ENCODE data around the gene CPLX1.
"Not testable (repeated sequence)": the region's sequence is repeated elsewhere in the genome, so short reads cannot be mapped to it uniquely, and the experiment has no call there.

CPLX1 gene

DNA sequence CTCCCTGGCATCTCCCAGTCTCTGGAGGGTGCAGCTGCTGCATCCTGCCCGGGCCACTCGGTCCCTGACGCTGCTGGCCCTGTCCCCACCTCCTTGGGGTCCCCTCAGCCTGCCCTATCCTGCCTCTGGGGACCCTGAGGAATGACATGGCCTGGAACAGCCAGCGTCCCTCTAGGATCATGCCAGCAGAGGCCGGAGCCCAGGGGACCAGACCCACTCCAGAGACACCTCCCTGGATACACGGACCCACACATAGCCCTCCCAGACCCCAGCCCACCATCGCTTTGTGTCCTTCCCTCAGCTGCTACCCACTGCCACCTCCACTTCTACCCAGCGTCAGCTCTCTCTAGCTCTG is 35.5 kb downstream of the CPLX1 start:
- no peak for DNase-seq

DNA sequence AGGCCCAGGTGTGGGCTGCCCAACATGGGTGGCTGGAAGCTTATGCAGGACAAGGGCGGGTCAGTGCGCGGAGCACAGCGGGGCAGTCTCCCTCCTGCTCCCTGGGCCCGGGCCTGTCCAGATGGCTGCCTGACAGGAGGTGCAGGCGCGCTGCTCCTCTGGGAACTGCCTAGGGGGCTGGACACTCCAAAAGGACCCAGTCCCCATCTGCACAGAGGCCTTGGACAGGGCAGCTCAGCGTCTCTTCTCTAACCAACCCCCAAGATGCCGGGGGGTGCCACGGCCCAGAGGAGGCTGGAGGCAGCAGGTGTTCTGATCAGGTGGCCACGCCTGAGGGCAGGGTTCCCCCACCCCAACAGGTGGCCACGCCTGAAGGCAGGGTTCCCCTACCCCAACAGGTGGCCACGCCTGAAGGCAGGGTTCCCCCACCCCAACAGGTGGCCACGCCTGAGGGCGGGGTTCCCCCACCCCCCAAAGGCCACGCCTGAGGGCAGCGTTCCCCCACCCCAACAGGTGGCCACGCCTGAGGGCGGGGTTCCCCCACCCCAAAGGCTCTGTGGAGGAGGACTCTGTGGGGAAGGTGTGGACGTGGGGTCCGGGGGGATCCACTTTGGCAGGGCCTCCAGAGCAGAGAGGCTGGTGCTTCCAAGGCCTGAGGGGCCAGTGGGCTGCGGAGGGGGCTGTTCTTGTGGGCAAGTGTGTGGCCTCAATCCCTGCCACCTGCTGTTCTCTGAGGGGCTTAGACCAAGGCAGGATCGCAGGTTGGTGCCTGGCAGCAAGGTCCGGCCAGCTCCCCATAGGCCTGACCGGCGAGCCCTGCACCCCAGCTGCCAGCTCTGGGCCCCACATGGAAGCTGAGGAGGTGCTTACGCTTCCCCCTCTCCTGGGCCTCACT is 36.1 kb downstream of the CPLX1 start:
- no peak for DNase-seq

DNA sequence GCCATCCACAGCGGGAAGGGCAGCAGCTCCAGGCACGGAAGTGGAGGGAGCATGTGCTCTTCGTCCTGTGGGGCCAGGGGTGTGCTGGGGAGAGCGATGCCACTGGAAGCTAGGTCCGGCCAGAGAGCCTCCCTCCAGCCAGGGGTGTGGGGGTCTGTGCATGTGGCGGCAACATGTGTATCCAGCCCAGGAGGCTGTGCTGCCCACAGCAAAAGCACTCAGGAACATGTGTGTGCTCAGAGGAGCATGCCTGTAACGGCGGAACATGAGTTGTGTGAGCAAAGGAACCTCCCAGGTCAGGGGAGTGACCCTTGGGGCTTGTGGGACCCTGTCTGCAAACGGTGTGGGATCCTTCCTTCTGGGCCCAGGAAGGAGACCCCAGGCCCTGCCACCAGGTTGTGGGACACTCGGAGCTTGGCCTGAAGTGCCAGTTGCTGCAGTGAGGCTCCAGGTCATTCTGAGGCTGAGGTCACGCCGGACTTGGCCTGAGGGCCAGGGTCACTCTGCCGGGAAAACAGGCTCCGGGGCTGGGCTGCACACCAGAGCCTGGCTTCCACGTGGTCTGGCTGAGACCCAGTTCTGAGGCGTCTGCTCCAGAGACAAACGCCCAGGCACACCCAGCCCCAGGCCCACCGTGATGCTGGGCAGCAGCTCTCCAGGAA is 37.2 kb downstream of the CPLX1 start:
- DNase-seq = no peak

DNA sequence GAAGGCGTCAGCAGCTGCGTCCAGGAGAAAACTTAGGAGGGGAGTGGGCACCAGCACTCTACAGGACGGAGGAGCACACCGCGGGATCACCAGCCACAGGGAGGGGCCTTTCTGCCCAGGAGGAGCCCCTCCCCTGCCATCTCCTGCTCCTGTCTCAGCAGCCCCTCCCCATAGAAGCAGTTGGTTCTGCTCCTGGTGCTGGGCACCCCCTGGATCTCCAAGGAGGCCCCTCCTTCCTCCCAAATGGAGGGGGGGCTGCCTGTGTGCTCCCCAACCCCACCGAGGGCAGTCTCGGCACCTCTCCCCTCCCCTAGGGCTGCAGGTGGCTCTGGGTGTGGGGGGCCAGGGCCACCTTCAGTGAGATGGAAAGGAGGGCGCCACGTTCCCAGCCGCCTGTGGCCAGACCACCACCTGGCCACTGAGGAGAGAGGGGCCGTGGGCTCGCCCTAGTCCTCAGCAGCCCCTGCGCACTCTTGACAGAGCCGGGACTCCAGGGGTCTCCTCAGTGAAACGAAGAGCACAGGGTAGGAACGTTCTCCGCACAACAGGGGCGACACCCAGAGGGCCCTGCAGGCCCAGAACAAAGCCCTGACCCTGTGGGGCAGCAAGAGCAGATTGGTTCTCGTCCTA is 37.8 kb downstream of the CPLX1 start:
- DNase-seq = no peak

DNA sequence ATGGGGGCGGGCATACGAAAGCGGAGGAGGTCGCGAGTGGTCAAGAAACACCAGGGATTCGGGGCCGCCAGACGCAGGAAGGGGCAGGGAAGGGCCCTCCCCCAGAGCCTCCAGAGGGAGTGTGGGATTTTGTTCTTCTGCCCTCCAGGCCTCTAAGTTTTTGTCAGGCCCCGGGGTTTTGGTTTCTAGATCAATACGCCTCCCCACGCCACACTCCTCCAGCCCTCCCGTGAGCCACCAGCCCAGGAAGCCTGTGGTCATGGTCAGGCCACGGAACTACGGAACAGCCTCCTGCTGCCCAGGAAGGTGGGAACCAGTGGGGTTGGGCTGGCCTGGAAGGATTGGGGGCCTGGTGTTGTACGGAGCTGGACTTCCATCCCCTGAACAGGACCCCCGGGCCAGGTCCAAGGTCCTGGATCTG is 38.4 kb downstream of the CPLX1 start:
- no peak for DNase-seq

DNA sequence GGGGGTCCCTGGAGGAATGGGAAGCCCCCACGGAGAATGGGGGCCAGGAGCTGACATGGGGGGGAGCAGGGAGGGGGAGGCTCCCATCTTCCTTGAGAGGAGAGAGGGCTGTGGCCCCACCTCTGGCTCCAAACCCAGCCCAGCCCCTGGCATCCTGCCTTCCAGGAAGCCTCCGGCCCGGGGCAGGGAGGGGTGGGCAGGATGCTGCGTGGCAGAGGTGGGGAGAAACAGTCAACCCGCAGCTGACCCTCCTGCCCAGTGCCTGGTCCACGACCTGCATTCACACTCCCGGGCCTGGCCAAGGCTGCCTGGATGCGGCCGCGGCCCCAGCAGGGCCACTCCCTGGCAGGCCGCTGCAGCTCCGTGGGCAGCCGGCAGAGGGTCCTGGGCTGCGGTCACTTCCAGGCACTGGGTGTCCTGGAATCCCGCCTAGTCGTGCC is 39.0 kb downstream of the CPLX1 start:
- DNase-seq = no peak

DNA sequence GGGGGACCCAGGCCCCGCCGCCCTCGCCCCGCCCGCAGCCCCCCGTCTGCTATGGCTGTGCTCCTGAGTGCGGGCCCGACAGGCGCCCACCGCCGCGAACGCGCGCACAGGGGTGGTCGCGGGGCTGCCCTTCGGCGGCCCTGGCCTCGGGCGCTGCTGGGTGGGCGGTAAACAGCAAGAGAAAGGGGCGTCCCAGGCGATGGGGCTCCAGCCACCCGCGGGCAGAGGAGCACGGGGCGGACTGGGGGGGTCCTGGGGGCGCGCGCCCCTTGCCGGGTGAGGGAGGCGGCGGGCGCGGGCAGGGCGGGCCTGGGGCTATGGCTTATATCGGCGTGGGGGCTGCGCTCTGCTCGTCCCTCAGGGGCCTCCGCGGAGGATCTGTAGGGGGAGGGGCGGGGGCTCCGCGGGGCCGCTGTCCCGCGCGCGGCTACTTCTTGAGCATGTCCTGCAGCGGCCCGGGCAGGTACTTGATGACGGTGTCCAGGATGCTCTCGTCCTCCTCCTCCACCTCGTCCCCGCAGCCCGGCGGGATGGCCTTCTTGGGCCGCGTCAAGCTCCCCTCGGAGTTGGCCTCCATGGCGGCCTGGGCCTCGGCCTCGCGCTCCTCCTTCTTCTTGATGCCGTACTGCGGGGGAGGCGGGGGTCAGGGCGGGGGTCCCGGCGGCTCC is 39.7 kb downstream of the CPLX1 start:
- DNase-seq = no peak

DNA sequence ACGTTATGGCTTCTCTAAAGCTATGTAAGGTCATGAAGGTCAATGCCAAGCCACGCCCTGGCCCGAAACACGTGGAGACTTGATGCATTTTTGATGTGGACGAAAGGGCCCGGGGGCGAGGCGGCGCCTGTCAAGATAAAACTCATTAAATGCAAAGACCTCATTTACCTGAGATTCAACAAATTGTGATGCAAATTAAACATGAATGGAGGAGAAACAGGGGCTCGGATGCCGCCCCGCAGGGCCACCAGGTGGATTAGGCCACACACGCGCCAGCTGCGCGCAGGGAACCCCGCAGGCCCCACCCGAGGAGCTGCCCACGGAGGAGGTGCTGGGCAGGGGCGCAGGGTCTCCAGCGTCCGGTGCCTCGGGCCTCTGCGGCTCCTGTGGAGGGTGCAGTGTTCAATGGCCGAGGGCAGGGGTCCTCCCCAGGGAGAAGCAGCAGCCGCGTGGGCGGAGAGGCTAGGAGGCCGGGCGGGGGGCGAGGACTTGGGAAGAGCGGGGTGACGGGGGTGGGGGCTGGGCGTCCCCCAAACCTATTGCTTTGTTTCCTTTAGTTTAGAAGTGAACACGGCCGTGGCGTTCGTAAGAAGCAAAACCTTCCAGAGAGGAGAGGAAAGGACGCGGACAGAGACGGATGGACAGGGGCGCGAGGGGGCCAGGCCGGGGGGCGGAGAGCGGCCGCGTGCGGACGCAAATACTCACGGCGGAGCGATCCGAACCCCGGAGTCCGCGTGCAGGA is 40.4 kb downstream of the CPLX1 start:
- no peak for DNase-seq

DNA sequence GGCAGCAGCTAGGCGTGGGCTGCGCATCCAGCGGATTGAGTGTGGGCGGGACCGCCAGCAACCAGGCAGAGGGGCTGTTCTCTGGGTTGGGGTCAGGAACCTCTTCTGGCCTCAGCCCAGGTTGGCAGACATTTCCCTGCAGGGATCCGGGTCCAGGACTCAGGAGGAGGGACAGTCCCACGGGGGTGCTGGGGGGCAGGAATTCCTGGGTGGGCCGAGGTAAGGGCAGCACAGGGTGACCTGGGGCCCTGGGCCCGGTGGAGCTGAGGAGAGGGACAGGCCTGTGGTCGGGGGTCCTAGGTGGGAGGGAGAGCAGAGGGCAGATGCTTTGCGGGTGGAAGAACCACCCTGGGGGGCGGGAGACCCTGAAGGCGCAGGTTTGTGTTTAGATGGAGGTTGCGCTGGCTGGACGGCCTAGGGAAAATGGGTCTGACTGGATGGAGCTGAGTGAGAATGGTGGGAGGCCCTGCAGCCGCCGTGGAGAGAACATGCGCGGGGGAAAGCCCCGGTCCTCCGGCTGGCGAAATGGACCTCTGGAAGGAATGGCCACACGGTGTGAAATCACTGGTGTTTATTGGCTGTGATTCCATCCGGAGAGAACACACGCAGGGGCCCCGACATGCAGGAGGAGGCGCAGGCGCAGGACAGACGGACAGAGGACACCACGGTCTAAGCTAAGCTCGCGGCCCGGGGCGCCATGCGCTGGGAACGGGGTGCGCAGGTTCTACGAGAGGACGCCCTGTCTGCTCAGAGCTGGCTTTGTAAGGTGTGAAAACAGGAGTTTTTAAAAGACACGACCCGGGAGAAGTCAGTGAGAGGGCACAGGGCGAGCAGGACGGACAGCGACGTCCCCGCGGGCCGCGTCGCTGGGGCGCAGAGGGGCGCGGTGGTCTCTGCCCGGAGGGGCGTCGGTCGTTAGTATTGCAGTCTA is 41.3 kb downstream of the CPLX1 start:
- no peak for DNase-seq

DNA sequence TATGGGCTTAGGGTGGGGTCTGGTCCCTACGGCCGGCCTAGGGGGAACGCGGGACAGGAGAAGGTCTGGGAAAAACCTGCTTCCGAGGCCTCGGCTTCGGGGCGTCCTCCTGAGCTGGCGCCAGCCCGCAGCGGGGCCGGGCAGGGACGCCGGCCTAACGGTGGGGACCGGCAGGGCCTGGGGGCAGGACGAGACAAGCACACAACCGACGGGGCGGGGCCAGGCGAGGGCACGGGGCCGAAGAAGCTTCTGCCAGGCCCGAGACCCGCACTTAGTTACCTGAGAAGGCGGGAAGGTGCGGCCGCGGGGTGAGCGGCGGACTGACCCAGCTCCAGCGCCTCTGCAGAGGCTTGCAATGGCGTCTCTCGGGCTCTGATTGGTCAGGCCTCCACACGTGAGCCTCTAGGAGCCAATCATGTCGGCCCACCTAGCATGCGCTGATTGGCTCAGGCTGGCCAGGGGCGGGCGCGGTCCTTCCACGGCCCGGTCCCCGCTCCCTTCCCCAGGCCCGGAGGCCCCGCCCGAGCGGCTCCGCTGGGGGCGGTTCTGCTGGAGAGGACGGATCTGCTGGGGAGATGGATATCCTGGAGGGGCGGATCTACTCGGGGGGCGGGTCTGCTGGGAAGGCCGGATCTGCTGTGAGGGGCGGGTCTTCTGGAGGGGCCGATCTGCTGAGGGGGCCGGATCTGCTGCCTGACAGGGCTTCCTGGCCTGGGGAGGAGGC is 44.3 kb downstream of the CPLX1 start:
- peak; percentile 98 for DNase-seq

DNA sequence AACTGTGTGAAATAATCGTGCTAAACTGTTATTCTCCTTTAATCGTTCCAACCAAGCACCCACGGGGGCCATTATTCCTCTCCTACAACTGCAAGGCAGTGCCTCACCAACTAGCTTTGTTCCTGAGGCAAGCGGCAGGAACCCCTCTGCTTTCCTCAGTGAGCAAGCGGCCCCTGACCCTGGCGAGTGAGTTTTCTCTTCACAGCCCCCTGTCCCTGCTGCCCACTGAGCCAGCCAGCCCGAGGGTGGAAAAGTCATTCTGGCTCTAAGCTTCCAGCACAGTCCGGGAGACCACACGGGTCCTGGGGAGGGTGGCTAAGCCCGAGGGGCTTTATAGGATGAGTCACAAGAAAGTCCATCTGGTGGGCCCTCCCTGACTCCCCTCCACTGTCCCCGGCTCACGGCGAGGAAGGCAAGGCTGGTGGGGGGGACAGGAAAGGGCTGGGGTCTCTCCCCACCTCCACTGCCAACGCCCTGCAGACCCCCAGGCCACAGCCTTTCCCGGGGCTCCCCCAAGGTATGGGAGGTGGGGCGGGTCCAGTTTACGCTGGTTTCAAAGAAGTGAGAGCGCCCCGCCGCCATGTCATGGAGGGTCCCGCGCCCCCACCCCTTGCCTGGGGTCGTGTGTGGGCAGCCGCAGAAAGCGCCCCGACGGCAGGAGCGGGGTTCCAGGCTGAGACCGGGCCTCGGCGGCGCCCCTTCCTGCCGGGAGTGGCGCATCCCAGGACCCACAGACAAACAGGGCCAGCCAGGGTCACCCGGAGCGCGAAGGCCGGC is 45.0 kb downstream of the CPLX1 start:
- DNase-seq = no peak

DNA sequence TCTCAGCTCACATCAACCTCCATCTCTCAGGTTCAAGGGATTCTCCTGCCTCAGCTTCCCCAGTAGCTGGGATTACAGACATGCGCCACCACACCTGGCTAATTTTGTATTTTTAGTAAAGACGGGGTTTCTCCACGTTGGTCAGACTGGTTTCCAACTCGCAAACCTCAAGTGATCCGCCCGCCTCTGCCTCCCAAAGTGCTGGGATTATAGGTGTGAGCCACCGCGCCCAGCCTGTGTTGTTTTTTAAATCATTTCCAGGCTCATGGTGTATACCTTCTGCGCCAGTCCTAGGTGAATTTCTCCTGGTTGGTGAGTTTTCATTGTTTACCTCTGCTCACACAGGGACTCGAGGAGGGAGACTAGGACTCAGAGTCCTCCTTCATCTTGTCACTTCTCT is 45.7 kb downstream of the CPLX1 start:
- not testable (repeated sequence) for DNase-seq

DNA sequence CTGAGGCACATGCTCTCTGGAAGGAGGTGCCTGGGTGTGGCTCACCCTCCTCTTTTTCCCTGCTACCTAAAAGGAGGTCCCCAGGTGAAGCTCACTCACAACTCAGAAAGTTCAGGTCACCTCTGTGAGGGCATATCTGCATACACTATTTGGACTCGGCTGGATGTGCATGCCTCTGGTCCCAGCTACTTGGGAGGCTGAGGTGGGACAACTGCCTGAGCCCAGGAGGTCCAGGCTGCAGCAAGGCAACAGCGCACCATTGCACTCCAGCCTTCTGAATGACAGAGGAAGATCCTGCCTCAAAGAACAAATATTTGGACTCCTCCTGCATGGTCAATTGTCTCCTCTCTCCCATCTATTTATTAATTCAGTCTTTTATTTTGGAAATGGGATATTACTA is 46.4 kb downstream of the CPLX1 start:
- DNase-seq = no peak

DNA sequence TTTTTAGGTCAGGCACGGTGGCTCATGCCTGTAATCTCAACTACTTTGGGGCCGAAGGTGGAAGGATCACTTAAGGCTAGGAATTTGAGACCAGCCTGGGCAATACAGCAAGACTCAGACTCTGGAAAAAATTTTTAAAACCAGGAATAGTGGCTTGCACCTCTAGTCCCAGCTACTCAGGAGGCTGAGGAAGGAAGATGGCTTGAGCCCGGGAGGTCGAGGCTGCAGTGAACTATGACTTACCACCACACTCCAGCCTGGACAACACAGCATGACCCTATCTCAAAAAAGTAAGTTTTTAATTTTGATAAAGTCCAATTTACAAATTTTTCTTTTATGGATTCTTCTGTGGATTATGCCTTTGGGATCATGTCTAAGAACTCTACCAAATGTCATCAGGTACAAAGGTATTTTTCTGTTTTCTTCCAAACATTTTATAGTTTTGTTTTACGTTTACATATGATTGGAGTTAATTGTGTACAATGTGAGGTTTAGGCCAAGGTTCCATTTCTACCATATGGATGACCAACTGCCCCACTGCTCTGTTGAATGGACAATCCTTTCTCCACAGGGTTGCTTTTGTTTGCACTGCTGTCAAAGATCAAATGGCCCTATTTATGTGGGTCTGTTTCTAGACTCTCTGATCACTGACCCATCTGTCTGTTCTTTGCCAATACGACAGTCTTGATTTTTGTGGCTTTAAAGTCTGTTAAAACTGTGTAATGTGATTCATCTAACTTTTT is 48.2 kb downstream of the CPLX1 start:
- no peak for DNase-seq

DNA sequence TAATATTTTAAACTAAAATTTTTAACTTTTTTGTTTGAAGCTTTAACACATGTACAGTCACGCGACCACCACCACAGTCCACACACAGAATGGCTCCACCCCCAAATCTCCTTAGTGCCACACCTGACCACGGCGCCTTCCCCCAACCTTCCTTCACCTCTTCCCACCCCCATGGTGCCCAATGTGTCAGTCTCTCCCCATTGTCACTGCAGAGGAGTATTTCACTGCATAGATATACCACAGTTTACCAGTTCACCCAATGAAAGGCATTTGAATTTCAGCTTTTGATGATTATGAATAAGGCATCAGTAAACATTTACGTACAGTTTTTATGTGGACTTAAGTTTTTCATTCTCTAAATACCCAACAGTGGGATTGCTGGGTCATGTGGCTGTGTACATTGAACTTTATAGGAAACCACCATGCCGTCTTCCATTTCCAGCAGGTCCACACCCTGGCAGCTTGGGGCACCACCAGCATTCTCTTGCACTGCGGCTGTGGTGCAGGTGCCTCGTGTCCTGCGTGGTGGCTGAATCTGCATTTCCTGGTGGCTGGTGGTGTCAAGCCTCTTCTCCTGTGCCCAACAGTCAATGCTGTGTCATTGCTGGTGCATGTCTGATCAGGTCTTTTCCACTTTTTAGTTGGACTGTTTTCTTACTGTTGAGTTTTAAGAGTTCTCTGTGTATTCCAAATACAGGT is 49.0 kb downstream of the CPLX1 start:
- DNase-seq = no peak

DNA sequence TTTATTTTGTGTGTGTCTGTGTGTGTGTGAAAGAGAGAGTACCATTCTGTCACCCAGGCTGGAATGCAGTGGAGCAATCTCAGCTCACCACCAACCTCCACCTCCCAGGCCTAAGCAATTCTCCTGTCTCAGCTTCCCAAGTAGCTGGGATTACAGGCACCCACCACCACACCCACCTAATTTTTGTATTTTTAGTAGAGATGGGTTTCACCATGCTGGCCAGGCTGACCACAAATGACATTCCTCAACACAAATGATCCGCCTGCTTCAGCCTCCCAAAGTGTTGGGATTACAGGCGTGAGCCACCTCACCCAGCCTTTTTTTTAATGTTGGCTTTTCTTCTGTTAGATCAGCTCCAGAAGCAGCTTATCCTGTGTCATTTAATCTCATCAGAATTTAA is 50.4 kb downstream of the CPLX1 start:
- not testable (repeated sequence) for DNase-seq

DNA sequence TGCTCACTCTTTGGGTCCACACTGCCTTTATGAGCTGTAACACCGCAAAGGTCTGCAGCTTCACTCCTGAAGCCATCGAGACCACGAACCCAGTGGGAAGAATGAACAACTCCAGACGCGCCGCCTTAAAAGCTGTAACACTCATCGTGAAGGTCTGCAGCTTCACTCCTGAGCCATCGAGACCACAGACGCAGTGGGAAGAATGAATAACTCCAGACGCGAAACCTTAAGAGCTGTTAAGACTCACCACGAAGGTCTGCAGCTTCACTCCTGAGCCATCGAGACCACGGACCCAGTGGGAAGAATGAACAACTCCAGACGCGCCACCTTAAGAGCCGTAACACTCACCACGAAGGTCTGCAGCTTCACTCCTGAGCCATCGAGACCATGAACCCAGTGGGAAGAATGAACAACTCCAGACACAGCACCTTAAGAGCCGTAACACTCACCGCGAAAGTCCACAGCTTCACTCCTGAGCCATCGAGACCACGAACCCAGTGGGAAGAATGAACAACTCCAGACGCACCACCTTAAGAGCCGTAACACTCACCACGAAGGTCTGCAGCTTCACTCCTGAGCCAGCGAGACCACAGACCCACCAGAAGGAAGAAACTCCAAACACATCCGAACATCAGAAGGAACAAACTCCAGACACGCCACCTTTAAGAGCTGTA is 51.4 kb downstream of the CPLX1 start:
- not testable (repeated sequence) for DNase-seq

DNA sequence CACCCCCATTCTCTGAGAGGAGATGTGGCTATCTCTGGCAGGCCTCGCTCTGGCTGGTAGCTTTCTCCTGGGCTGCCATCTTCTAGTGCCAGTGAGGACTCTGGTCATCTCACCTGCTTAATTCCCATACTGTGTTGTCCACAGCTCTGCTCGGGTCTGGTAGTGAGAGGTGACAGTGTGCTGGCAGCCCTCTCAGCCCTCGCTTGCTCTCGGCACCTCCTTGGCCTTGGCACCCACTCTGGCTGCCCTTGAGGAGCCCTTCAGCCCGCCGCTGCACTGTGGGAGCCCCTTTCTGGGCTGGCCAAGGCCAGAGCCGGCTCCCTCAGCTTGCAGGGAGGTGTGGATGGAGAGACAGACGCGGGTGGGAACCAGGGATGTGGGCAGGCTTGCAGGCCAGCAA is 52.7 kb downstream of the CPLX1 start:
- no peak for DNase-seq

Data from NCI-H1436 (cell line).